Cardiac fibroblast (primary cell): ENCODE results near the gene DLEC1.

ENCODE experiments used
- DNase-seq, 2 donors: peaks; one replicate each; pipeline versions ENCODE4 v3.0.0 to v3.0.0-alpha.2; 2010; ENCODE audit warnings: low read depth in 2 of 2
- H3K4me3 ChIP-seq, 2 donors: replicated peaks in 1 of 2; 1 replicate in 1 of 2; 2 replicates in 1 of 2; pipeline ENCODE4 v1.5.1; 2011; ENCODE audit warnings: low read depth in 2 of 2, low read length in 2 of 2, mild to moderate bottlenecking in 2 of 2, moderate library complexity in 1 of 2
- CTCF ChIP-seq: IDR thresholded peaks from one replicate; pipeline ENCODE4 v1.5.1; 2011; ENCODE audit warnings: low read depth, mild to moderate bottlenecking, low read length, inconsistent platforms

The DLEC1 gene

DNA sequence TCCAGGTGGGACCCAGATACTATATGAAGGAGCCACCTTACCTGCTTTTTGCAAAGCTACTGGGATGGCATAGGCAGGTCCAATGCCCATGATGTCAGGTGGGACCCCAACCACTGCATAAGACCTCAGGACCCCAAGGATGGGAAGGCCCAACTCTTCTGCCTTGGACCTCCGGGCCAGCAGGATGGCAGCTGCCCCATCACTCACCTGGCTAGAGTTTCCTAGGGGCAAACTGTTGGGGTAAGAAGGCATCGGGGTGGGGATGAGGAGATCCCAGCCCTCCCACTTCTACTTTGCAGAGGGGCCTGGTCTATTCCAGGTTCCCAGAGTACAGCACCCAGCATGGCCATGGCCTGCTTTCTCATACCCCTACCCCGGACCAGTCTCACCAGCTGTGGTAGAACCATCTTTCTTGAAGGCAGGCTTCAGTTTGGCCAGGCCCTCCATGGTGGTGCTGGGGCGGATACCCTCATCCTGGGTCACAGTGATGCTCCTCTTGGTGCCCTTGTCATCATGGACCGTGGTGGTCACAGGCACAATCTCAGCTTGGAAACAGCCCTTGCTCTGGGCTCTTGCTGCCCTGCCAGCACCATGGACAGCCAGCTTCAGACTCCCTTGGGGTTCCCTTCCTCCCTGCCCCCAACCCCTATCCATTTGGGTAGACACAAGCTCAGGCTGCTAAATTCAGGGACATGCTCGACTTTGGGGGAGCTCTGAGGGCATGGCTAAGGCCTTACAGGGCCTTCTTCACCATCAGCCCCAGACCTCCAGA lies 87.3 kb downstream of the DLEC1 start:
- no peak for DNase-seq
- TF ChIP-seq CTCF: no peak

DNA sequence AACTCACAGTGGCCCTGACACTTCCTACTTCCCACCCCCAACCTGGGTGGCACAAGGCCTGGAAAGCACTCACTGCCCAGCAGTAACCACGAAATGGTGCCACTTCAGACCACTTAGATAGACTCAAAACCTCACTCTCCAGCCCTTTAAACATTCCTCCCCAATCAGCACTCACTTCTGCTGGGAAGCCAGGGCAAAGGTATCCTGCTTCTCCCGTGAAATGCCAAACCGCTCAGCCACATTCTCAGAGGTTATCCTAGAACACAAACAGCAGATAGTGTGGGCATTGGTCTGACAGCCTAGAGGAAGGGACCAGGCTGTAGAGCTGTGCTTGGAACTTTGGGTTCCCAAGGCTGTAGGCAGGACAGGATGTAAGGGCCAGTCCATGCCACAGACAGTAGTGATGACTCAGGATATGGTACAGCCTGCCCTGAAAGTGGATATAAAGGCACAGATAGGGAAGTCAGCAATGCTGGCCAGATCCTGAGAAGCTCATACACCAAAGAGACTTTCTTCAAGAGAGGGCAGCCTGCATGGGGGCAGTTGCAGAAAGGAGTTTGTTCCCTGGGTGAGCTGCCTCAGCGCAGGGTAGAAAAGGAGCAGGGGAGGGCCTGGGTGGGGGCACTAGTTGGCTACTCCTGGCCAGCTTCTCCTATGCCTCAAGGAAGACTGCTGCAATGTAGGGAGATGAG lies 88.7 kb downstream of the DLEC1 start:
- DNase-seq: no peak
- no peak for TF ChIP-seq CTCF
- no peak overlapping the region for H3K4me3 ChIP-seq

More for the DNA sequence above, 87.3 kb downstream of the DLEC1 start:
- no peak overlapping the region for H3K4me3 ChIP-seq

- TF ChIP-seq CTCF: no peak
- no peak for DNase-seq
Observed at GRCh38 chr3:38128303-38128655, 89.3 kb downstream of the DLEC1 start.

DNA sequence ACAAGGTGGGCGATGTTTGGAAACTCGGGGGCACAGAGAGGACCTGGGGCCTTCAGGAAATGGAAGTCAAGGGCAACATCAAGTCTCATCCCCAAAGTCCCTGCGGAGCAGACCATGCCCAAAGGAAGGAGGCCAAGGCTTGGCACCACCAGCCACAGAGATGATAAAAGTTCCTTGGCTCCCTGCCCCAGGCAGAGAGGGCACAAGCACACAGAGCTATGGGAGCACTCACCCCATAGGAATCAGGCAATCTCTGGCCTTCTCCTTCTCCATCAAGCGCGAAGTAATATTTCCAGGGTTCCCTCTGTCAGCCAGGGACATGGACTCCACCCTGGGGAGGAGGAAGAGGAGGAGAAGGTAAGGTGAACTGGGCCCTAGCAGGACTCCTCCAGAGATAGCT lies 90.0 kb downstream of the DLEC1 start:
- no peak for DNase-seq
- no peak overlapping the region for H3K4me3 ChIP-seq
- TF ChIP-seq CTCF: no peak

More at GRCh38 chr3:38128303-38128655, 89.3 kb downstream of the DLEC1 start:
- no peak overlapping the region for H3K4me3 ChIP-seq

- no peak overlapping the region for H3K4me3 ChIP-seq
- no peak for DNase-seq
- TF ChIP-seq CTCF: no peak
Observed at GRCh38 chr3:38130631-38131065, 91.6 kb downstream of the DLEC1 start.

DNA sequence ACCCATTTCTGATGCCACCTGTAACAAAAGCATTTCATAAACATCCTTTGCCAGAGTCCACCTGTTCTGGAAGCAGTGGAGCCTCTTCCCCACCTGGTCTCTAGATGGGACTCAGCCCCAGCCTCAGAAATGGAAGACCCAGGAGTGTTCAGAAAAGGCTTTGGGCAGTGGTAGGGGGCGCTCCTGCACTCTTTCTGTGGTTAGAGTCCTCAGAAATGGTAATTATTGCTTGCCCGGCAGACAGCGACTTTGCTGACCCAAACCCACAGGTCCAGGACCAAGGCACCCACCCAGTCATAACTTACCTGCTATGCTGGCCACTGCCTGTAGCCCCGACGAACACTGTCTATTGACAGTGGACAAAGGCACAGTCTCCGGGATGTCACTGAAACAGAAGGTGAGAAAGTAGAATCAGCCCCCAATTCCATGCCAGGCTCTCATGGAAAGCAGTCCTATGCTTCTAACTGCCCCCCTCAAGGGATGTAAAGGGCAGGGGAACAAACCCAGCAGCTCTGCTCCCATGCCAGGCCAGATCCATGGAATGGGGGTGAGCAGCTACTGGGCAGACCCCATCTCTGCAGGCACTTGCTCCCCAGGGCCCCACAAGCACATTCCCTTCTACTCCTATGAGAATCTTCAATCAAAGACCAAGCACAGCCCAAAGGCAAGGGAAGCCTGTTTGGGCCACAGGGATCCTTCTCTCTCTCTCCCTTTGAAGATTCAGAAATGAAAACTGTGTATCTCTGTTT lies 92.8 kb downstream of the DLEC1 start:
- peak; percentile 56 for DNase-seq
- peak; percentile 74 for TF ChIP-seq CTCF
- no peak overlapping the region for H3K4me3 ChIP-seq
